Neural cell (in vitro differentiated cells): Measurements from ENCODE around the gene DPPA3. TPM values are rescaled to one million over a fixed set of nuclear protein-coding genes. Genes with fewer than 3 reads are reported as not detected.
"Not testable (repeated sequence)": the region's sequence is repeated elsewhere in the genome, so short reads cannot be mapped to it uniquely, and the experiment has no call there.

ENCODE experiments used
- H2AFZ ChIP-seq: fragments of 200-600, 300-800 bp; sonication (generic), shearing (Covaris generic); 2 replicates; pipeline ENCODE4 v1.6.0; 2014; ENCODE audit warnings: low read depth, mild to moderate bottlenecking, antibody characterized with exemption, low read length, moderate library complexity
- H3F3A ChIP-seq: fragments of 200-600 bp; shearing (Covaris generic); 2 replicates; pipeline ENCODE4 v1.6.1; 2016; ENCODE audit warnings: mild to moderate bottlenecking, moderate library complexity, mixed read lengths, antibody characterized with exemption, low read length; ENCODE audit not compliant: insufficient read depth, poor library complexity, severe bottlenecking
- H3K27ac ChIP-seq: fragments of 200-600, 300-800 bp; sonication (generic), shearing (Covaris generic); 2 replicates; pipeline ENCODE4 v1.5.1; 2014; ENCODE audit warnings: mild to moderate bottlenecking, low read length, moderate library complexity
- H3K27me3 ChIP-seq: fragments of 300-800, 200-600 bp; sonication (generic), shearing (Covaris generic); 2 replicates; pipeline ENCODE4 v1.6.0; 2014; ENCODE audit warnings: mild to moderate bottlenecking, low read depth, low read length, moderate library complexity; ENCODE audit not compliant: insufficient read depth
- H3K36me3 ChIP-seq: fragments of 300-800, 200-600 bp; sonication (generic), shearing (Covaris generic); 2 replicates; pipeline ENCODE4 v1.5.1; 2014; ENCODE audit warnings: mild to moderate bottlenecking, antibody characterized with exemption, low read length, moderate library complexity; ENCODE audit not compliant: insufficient read depth
- H3K4me2 ChIP-seq: fragments of 300-800, 200-600 bp; sonication (generic), shearing (Covaris generic); 2 replicates; pipeline ENCODE4 v1.6.0; 2014; ENCODE audit warnings: mild to moderate bottlenecking, low read length
- H3K4me3 ChIP-seq: fragments of 300-800, 200-600 bp; sonication (generic), shearing (Covaris generic); 2 replicates; pipeline ENCODE4 v1.5.1; 2014; ENCODE audit warnings: mild to moderate bottlenecking, low read length, moderate library complexity
- H3K79me2 ChIP-seq: fragments of 200-600 bp; shearing (Covaris generic); replicated peaks from 2 replicates; pipeline ENCODE4 v1.6.0; 2014; ENCODE audit warnings: mild to moderate bottlenecking, low read length, moderate library complexity; ENCODE audit not compliant: insufficient read depth
- H3K9ac ChIP-seq: fragments of 300-800, 200-600 bp; sonication (generic), shearing (Covaris generic); 2 replicates; pipeline ENCODE4 v1.6.1; 2016; ENCODE audit warnings: mild to moderate bottlenecking, low read length, mixed read lengths
- H3K9me2 ChIP-seq: fragments of 200-600 bp; shearing (Covaris generic); 2 replicates; pipeline ENCODE4 v1.6.1; 2016; ENCODE audit warnings: mild to moderate bottlenecking, low read length, mixed read lengths; ENCODE audit not compliant: insufficient read depth
- H3K9me3 ChIP-seq: fragments of 200-600, 300-800 bp; sonication (generic), shearing (Covaris generic); 2 replicates; pipeline ENCODE4 v1.6.1; 2016; ENCODE audit warnings: mild to moderate bottlenecking, mixed run types, low read length, moderate library complexity, mixed read lengths
- H4K20me1 ChIP-seq: fragments of 200-600 bp; shearing (Covaris generic); 2 replicates; pipeline ENCODE4 v1.6.1; 2016; ENCODE audit warnings: mild to moderate bottlenecking, mixed run types; ENCODE audit not compliant: insufficient read depth
- CTCF ChIP-seq: fragments of 450-650 bp; IDR thresholded peaks from 2 replicates; pipeline ENCODE4 v1.5.1; 2014; ENCODE audit warnings: antibody characterized with exemption, mild to moderate bottlenecking, moderate library complexity; ENCODE audit not compliant: poor library complexity, severe bottlenecking
- EP300 ChIP-seq: fragments of 450-650 bp; conservative IDR thresholded peaks from 2 replicates; pipeline ENCODE4 v1.6.1; 2014; ENCODE audit warnings: antibody characterized with exemption, mild to moderate bottlenecking, moderate library complexity; ENCODE audit not compliant: poor library complexity, severe bottlenecking
- EZH2 ChIP-seq: fragments of 200-600, 300-800 bp; shearing (Covaris generic), sonication (generic); IDR thresholded peaks from 2 replicates; pipeline ENCODE4 v1.6.1; 2014; ENCODE audit warnings: antibody characterized with exemption, low read length, borderline replicate concordance, mild to moderate bottlenecking; ENCODE audit not compliant: insufficient read depth, poor library complexity, severe bottlenecking
- MXI1 ChIP-seq: fragments of 450-650 bp; conservative IDR thresholded peaks from 2 replicates; pipeline ENCODE4 v1.6.1; 2014; ENCODE audit warnings: antibody characterized with exemption, mild to moderate bottlenecking; ENCODE audit not compliant: poor library complexity, severe bottlenecking
- POLR2AphosphoS5 ChIP-seq: IDR thresholded peaks from 2 replicates; pipeline ENCODE4 v1.6.1; 2012
- RAD21 ChIP-seq: fragments of 450-650 bp; conservative IDR thresholded peaks from 2 replicates; pipeline ENCODE4 v1.6.1; 2014; ENCODE audit warnings: antibody characterized with exemption, mild to moderate bottlenecking, moderate library complexity
- SMC3 ChIP-seq: fragments of 450-650 bp; conservative IDR thresholded peaks from 2 replicates; pipeline ENCODE4 v1.6.1; 2014; ENCODE audit warnings: antibody characterized with exemption, mild to moderate bottlenecking, moderate library complexity; ENCODE audit not compliant: poor library complexity
- TAF1 ChIP-seq: IDR thresholded peaks from 2 replicates; pipeline ENCODE4 v1.6.1; 2012; ENCODE audit warnings: low read depth
- polyA plus RNA-seq: library from polyadenylated mRNA; depleted of rRNA; stranded (reverse); fragments of >200 nt; gene quantifications from 2 replicates; pipeline ENCODE4 v1.2.3, GENCODE V29; 2014
- TF ChIP-seq, protein P1 (sequence below): IDR thresholded peaks from 2 replicates; pipeline ENCODE4 v1.6.1; 2012; ENCODE audit warnings: borderline replicate concordance

DPPA3 gene
- polyA plus RNA-seq, 1 donor from 2014 or later: not detected

DNA sequence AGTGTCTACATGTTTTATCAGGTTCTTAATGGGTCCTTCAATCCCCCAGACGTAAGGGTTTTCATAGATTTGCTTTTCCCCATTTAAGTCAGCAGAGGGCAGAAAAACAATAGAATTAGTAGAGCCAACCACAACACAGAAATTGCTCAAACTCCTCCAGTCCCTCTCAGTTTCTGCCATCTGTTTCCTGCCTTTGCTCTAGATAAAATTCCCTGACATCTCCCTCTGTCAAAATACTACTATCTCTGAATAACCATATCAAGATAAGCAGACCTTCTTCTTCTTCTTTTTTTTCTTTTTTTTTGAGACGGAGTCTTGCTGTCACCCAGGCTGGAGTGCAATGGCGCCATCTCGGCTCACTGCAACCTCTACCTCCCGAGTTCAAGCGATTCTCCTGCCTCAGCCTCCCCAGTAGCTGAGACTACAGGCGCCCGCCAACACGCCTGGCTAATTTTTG is 33.8 kb upstream of the DPPA3 start:
- not testable (repeated sequence) for H3K9ac ChIP-seq, H2AFZ ChIP-seq, H3K27ac ChIP-seq, H3K4me2 ChIP-seq, H3K9me3 ChIP-seq, H3K79me2 ChIP-seq, H3K9me2 ChIP-seq, H3F3A ChIP-seq, H3K36me3 ChIP-seq, H3K27me3 ChIP-seq, H4K20me1 ChIP-seq, H3K4me3 ChIP-seq
- peak; percentile 60 for TF ChIP-seq CTCF
- TF ChIP-seq SMC3: peak; percentile 67
- peak; percentile 57 for TF ChIP-seq RAD21

DNA sequence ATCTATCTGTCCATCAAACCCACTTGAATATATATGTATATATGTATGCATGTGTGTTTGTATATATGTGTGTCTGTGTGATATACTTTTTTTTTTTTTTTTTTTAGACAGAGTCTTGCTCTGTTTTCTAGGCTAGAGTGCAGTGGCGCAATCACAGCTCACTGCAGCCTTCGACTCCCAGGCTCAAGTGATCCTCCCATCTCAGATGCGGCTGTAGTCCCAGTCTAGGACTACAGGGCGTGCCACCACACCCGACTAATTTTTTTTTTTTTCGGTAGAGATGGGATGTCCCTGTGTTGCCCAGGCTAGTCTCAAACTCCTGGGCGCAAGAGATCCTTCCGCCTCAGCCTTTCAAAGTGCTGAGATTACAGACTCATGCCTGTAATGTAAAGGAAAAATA is 32.5 kb upstream of the DPPA3 start:
- H2AFZ ChIP-seq: no peak overlapping the region
- no peaks in the 10 kb centered on the region for H3K9me3 ChIP-seq
- no peak overlapping the region for H3K9ac ChIP-seq
- H3K36me3 ChIP-seq: no peaks in the 10 kb centered on the region
- H3K9me2 ChIP-seq: no peaks in the 10 kb centered on the region
- TF ChIP-seq EP300 (no peak), SMC3 (no peak), RAD21 (no peak), POLR2AphosphoS5 (no peak)
- no peaks in the 10 kb centered on the region for H3K79me2 ChIP-seq
- no peak overlapping the region for H3K4me3 ChIP-seq
- no peaks in the 10 kb centered on the region for H4K20me1 ChIP-seq
- H3K27ac ChIP-seq: no peak overlapping the region
- H3K4me2 ChIP-seq: no peak overlapping the region
- H3F3A ChIP-seq: no peaks in the 10 kb centered on the region
- no peaks in the 10 kb centered on the region for H3K27me3 ChIP-seq

DNA sequence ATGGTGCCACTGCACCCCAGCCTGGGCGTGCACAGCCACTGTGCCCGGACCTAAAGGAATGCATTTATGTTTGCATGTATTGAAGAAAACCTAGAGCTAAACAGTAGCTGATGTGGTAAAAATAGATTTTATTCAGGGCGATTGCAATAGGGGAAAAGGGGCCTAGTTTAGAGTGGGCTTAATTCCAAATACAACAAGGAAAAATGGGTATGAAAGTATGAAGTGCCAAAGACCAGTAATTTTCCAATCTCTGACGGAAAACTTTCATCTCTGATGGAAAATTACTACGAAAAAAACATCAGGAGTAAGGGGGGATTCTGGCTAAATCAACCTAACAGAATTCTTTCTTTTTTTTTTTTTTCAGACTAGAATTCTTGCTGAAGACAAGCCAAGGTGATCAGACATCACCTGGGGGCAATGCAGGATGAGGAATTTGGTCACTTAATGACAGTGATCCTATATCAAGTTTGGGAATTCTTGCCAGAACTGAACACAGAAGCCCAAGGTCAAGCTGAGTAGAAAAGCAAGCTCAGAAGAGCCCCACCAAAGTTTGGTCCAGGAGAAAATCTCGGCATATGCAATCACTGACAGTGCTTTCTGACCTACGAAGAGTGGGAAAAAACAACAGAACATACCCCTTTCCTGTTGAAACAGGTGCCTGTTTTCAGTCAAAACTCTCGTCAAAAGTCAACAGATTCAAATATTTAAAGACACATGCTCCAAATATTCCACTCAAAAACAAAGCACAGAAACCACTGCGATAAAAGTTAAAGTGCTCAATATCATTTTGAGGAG is 31.8 kb upstream of the DPPA3 start:
- no peaks in the 10 kb centered on the region for H3K9me3 ChIP-seq
- no peaks in the 10 kb centered on the region for H4K20me1 ChIP-seq
- H3K4me3 ChIP-seq: no peak overlapping the region
- TF ChIP-seq EZH2: no peak
- TF ChIP-seq, protein P1, sequence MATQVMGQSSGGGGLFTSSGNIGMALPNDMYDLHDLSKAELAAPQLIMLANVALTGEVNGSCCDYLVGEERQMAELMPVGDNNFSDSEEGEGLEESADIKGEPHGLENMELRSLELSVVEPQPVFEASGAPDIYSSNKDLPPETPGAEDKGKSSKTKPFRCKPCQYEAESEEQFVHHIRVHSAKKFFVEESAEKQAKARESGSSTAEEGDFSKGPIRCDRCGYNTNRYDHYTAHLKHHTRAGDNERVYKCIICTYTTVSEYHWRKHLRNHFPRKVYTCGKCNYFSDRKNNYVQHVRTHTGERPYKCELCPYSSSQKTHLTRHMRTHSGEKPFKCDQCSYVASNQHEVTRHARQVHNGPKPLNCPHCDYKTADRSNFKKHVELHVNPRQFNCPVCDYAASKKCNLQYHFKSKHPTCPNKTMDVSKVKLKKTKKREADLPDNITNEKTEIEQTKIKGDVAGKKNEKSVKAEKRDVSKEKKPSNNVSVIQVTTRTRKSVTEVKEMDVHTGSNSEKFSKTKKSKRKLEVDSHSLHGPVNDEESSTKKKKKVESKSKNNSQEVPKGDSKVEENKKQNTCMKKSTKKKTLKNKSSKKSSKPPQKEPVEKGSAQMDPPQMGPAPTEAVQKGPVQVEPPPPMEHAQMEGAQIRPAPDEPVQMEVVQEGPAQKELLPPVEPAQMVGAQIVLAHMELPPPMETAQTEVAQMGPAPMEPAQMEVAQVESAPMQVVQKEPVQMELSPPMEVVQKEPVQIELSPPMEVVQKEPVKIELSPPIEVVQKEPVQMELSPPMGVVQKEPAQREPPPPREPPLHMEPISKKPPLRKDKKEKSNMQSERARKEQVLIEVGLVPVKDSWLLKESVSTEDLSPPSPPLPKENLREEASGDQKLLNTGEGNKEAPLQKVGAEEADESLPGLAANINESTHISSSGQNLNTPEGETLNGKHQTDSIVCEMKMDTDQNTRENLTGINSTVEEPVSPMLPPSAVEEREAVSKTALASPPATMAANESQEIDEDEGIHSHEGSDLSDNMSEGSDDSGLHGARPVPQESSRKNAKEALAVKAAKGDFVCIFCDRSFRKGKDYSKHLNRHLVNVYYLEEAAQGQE: no peak
- no peak for TF ChIP-seq RAD21
- no peak for TF ChIP-seq CTCF
- no peak for TF ChIP-seq TAF1
- no peak for TF ChIP-seq EP300
- TF ChIP-seq MXI1: no peak
- TF ChIP-seq SMC3: no peak
- TF ChIP-seq POLR2AphosphoS5: no peak
- H3K9ac ChIP-seq: no peak overlapping the region
- H3K36me3 ChIP-seq: no peaks in the 10 kb centered on the region
- H3K9me2 ChIP-seq: no peaks in the 10 kb centered on the region
- H3K4me2 ChIP-seq: no peak overlapping the region
- H3K27me3 ChIP-seq: no peaks in the 10 kb centered on the region
- no peak overlapping the region for H2AFZ ChIP-seq
- no peaks in the 10 kb centered on the region for H3K79me2 ChIP-seq
- H3F3A ChIP-seq: no peaks in the 10 kb centered on the region
- H3K27ac ChIP-seq: no peak overlapping the region
